NT2/D1 (cell line): ENCODE results near the gene TSPOAP1.

Experiments
- YY1 ChIP-seq: IDR thresholded peaks from 2 replicates; pipeline ENCODE4 v1.6.1; 2011; ENCODE audit not compliant: insufficient read length, insufficient read depth
- ZNF274 ChIP-seq: IDR thresholded peaks from 2 replicates; pipeline ENCODE4 v1.6.1; 2011; ENCODE audit warnings: mild to moderate bottlenecking, low read depth, low read length

- TF ChIP-seq ZNF274 (no peak), YY1 (no peak)
These were observed 3.5 kb upstream of the TSPOAP1 start for GRCh38 chr17:58331815-58332777.
